ENCODE data around the gene IFNAR1. TPM values are rescaled to one million over a fixed set of nuclear protein-coding genes. Genes with fewer than 3 reads are reported as not detected.

The IFNAR1 gene
- total RNA-seq, 1 experiment from 2014 or later: 20.4 TPM

DNA sequence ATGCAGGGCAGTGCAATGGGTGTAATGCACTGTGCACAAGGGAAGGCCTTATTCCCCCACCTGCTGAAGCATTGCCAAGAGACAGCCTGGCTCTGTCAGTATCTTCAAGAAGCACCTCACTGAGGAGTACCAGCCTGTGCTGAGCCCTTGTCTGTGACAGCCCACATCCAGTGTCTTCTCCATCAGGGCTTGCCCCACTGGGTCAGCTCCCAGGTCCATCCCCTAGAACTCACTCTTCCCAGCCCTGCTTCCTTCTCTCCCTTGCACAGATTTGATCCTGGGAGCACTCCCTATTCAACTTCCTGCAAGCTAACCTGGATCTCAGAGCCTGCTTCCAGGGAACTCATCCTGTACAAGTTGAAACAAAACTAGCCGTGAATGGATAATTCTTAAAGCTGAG, 44.8 kb downstream of the IFNAR1 start:
- H3K27me3 Mint-ChIP-seq (ENCODE audit: insufficient read depth, unreplicated experiment): no peaks in the 10 kb centered on the region
- H3K4me3 Mint-ChIP-seq (ENCODE audit: unreplicated experiment): no peak overlapping the region
- no peak for TF ChIP-seq CTCF (IDR thresholded peaks at IDR 0.05; ENCODE audit: insufficient read depth in 1 of 2, low read depth in 1 of 2, low read length in 1 of 2, severe bottlenecking in 1 of 2, unreplicated experiment in 1 of 2)
- H3K9me3 Mint-ChIP-seq (ENCODE audit: unreplicated experiment): peaks cover 13% of the 10 kb centered on the region
- BruUV-seq (replicated peaks): no TSS peak
- H3K4me1 Mint-ChIP-seq (ENCODE audit: low read depth, unreplicated experiment): no peaks in the 10 kb centered on the region
- Histone ChIP-seq H3K9me3 (peaks cover 17% of the 10 kb centered on the region), H3K27me3 (replicated peaks; ENCODE audit: control insufficient read depth, insufficient read depth, low read length) (no peaks in the 10 kb centered on the region), H3K4me3 (ENCODE audit: low read depth, low read length) (no peak overlapping the region), H3K4me1 (peaks cover 6% of the 10 kb centered on the region; the same call in 1 of the 2 replicates), H3K36me3 (ENCODE audit: control insufficient read depth, insufficient read depth, low read length) (no peaks in the 10 kb centered on the region)
- ChIA-PET CTCF (no interaction called here), POLR2A (no interaction called here)
- H3K27ac Mint-ChIP-seq (ENCODE audit: unreplicated experiment): no peak overlapping the region
- no peak for DNase-seq
- no peaks in the 10 kb centered on the region for H3K36me3 Mint-ChIP-seq (ENCODE audit: insufficient read depth, unreplicated experiment)
- intact Hi-C loops (cut with micrococcal nuclease; ENCODE audit: unreplicated experiment): no loop called here

DNA sequence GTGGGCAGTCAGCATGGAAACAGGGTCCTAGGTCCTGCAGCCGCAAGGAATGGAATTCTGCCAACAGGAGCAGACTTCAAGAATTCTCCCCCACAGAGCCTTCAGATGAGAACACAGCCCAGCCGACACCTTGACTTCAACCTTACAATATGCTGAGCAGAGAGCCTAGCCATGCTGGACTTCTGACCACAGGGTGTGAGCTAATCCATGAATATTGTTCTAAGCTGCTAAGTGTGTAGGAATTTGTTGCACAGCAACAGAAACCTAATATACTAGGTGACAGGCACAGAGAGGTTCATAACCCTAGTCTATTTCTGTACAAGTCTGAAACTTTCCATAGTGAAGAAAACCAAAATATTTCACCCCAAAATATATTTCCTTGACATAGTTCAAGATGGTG, 45.5 kb downstream of the IFNAR1 start:
- no TSS peak for BruUV-seq (replicated peaks)
- intact Hi-C loops (cut with micrococcal nuclease; ENCODE audit: unreplicated experiment): loop anchor here (5.0 kb wide), 1 partner anchor 103 kb away; the partner anchor contains the start of gene IL10RB
- H3K9me3 ChIP-seq: peaks cover 17% of the 10 kb centered on the region
- ChIA-PET CTCF (interaction anchor here (0.6 kb wide), 1 partner anchor 9 kb away, joined by 9 read pairs; no protein-coding TSS in a partner anchor), POLR2A (no interaction called here)
- no peaks in the 10 kb centered on the region for H3K27me3 Mint-ChIP-seq (ENCODE audit: insufficient read depth, unreplicated experiment)
- no peak overlapping the region for H3K4me3 ChIP-seq (ENCODE audit: low read depth, low read length)
- peaks cover 13% of the 10 kb centered on the region for H3K9me3 Mint-ChIP-seq (ENCODE audit: unreplicated experiment)
- H3K27ac Mint-ChIP-seq (ENCODE audit: unreplicated experiment): no peak overlapping the region
- no peaks in the 10 kb centered on the region for H3K27me3 ChIP-seq (replicated peaks; ENCODE audit: control insufficient read depth, insufficient read depth, low read length)
- TF ChIP-seq CTCF (IDR thresholded peaks at IDR 0.05; ENCODE audit: insufficient read depth in 1 of 2, low read depth in 1 of 2, low read length in 1 of 2, severe bottlenecking in 1 of 2, unreplicated experiment in 1 of 2): no peak
- no peaks in the 10 kb centered on the region for H3K4me1 Mint-ChIP-seq (ENCODE audit: low read depth, unreplicated experiment)
- no peak for DNase-seq
- H3K4me3 Mint-ChIP-seq (ENCODE audit: unreplicated experiment): no peak overlapping the region
- H3K36me3 Mint-ChIP-seq (ENCODE audit: insufficient read depth, unreplicated experiment): no peaks in the 10 kb centered on the region
- H3K4me1 ChIP-seq: peaks cover 6% of the 10 kb centered on the region; the same call in 1 of the 2 replicates
- H3K36me3 ChIP-seq (ENCODE audit: control insufficient read depth, insufficient read depth, low read length): no peaks in the 10 kb centered on the region

GRCh38 chr21:33371366-33371765, 46.6 kb downstream of the IFNAR1 start:
- Histone ChIP-seq H3K4me1 (peaks cover 6% of the 10 kb centered on the region; the same call in 1 of the 2 replicates), H3K4me3 (ENCODE audit: low read depth, low read length) (no peak overlapping the region), H3K27me3 (replicated peaks; ENCODE audit: control insufficient read depth, insufficient read depth, low read length) (no peaks in the 10 kb centered on the region), H3K36me3 (ENCODE audit: control insufficient read depth, insufficient read depth, low read length) (no peaks in the 10 kb centered on the region), H3K9me3 (peaks cover 17% of the 10 kb centered on the region)
- ChIA-PET CTCF (no interaction called here), POLR2A (no interaction called here)
- no peaks in the 10 kb centered on the region for H3K4me1 Mint-ChIP-seq (ENCODE audit: low read depth, unreplicated experiment)
- no peak overlapping the region for H3K4me3 Mint-ChIP-seq (ENCODE audit: unreplicated experiment)
- no peak overlapping the region for H3K27ac Mint-ChIP-seq (ENCODE audit: unreplicated experiment)
- no peak for TF ChIP-seq CTCF (IDR thresholded peaks at IDR 0.05; ENCODE audit: insufficient read depth in 1 of 2, low read depth in 1 of 2, low read length in 1 of 2, severe bottlenecking in 1 of 2, unreplicated experiment in 1 of 2)
- no peak for DNase-seq
- BruUV-seq (replicated peaks): no TSS peak
- peaks cover 13% of the 10 kb centered on the region for H3K9me3 Mint-ChIP-seq (ENCODE audit: unreplicated experiment)
- H3K27me3 Mint-ChIP-seq (ENCODE audit: insufficient read depth, unreplicated experiment): no peaks in the 10 kb centered on the region
- intact Hi-C loops (cut with micrococcal nuclease; ENCODE audit: unreplicated experiment): loop anchor here (5.0 kb wide), 1 partner anchor 104 kb away; the partner anchor contains the start of gene IL10RB
- H3K36me3 Mint-ChIP-seq (ENCODE audit: insufficient read depth, unreplicated experiment): no peaks in the 10 kb centered on the region
